ENCODE results near the gene SRM. TPM values are rescaled to one million over a fixed set of nuclear protein-coding genes. Genes with fewer than 3 reads are reported as not detected.
"Not testable (repeated sequence)": the region's sequence is repeated elsewhere in the genome, so short reads cannot be mapped to it uniquely, and the experiment has no call there.

Gene SRM
- total RNA-seq, 4 donors from 2014 or later = 24.4 to 38.8 (median 31.6) TPM

DNA sequence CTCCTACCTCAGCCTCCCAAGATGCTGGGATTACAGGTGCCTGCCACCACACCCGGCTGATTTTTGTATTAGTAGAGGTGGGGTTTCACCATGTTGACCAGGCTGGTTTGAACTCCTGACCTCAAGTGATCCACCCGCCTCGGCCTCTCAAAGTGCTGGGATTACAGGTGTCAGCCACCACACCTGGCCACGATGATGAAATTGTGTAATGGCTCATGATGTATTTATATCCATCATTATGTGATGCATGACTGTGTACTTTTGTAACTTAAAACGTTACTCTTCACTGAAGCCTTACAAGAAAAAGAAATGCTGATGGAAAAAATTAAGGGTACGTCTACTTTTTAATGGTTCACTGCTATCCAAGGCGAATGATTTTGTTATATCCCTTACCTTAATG lies 39.8 kb downstream of the SRM start:
- no peak overlapping the region for H3K4me3 ChIP-seq (ENCODE audit: low read depth, poor library complexity, severe bottlenecking)
- TF ChIP-seq, protein P1, sequence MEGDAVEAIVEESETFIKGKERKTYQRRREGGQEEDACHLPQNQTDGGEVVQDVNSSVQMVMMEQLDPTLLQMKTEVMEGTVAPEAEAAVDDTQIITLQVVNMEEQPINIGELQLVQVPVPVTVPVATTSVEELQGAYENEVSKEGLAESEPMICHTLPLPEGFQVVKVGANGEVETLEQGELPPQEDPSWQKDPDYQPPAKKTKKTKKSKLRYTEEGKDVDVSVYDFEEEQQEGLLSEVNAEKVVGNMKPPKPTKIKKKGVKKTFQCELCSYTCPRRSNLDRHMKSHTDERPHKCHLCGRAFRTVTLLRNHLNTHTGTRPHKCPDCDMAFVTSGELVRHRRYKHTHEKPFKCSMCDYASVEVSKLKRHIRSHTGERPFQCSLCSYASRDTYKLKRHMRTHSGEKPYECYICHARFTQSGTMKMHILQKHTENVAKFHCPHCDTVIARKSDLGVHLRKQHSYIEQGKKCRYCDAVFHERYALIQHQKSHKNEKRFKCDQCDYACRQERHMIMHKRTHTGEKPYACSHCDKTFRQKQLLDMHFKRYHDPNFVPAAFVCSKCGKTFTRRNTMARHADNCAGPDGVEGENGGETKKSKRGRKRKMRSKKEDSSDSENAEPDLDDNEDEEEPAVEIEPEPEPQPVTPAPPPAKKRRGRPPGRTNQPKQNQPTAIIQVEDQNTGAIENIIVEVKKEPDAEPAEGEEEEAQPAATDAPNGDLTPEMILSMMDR (IDR thresholded peaks at IDR 0.05) = no peak
- TF ChIP-seq POLR2A (IDR thresholded peaks at IDR 0.05) = no peak
- intact Hi-C loops (cut with DNase I; ENCODE audit: low total_unique reads) = no loop called here
- 89 to 90% methylated on average over 7 of the region's 7 CpGs for WGBS, 2 donors
- DNase-seq (ENCODE audit: low spot score in 2 of 2) = peak in 1 of 2 donors; percentile 29

DNA sequence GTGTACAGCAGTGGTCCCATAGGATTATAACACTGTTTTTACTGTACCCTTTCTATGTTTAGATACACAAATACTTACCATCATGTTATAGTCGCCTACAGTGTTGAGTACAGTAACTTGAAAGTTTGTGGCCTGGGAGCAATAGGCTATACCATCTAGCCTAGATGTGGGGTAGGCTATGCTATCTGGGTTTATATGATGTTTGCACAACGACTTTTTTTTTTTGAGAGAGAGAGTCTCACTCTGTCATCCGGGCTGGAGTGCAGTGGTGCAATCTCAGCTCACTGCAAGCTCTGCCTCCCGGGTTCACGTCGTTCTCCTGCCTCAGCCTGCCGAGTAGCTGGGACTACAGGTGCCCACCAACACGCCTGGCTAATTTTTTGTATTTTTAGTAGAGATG lies 40.5 kb downstream of the SRM start:
- peak in 1 of 2 donors; percentile 37 for DNase-seq (ENCODE audit: low spot score in 2 of 2)
- H3K4me3 ChIP-seq (ENCODE audit: low read depth, poor library complexity, severe bottlenecking); intact Hi-C loops (cut with DNase I; ENCODE audit: low total_unique reads): not testable (repeated sequence)
- 84 to 90% methylated on average over 8 of the region's 8 CpGs for WGBS, 2 donors

DNA sequence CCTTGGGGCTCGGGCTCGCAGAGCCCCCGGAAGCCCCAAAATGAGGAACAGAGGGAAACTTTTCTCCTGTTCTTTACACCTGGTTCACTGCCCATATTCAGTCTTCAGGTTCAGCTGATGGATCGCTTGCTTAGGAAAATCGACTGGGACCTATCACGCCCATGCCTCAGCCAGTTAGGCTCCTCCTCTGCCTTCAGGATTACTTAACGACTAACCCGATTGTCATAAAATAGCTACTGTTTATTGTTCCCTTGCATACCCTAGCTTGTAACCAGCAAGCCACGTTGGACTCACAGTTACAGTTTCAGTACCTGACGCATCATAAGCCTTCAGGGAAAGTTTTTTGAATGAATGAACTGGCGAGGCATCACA lies 46.7 kb downstream of the SRM start:
- DNase-seq (ENCODE audit: low spot score in 2 of 2) = no peak
- 2% methylated on average over 8 to 10 of the region's 11 CpGs for WGBS, 2 donors
- intact Hi-C loops (cut with DNase I; ENCODE audit: low total_unique reads) = no loop called here
- TF ChIP-seq POLR2A (IDR thresholded peaks at IDR 0.05) = no peak
- TF ChIP-seq, protein P1 (IDR thresholded peaks at IDR 0.05) = no peak
- H3K4me3 ChIP-seq (ENCODE audit: low read depth, poor library complexity, severe bottlenecking) = peak overlapping the region; percentile 94

DNA sequence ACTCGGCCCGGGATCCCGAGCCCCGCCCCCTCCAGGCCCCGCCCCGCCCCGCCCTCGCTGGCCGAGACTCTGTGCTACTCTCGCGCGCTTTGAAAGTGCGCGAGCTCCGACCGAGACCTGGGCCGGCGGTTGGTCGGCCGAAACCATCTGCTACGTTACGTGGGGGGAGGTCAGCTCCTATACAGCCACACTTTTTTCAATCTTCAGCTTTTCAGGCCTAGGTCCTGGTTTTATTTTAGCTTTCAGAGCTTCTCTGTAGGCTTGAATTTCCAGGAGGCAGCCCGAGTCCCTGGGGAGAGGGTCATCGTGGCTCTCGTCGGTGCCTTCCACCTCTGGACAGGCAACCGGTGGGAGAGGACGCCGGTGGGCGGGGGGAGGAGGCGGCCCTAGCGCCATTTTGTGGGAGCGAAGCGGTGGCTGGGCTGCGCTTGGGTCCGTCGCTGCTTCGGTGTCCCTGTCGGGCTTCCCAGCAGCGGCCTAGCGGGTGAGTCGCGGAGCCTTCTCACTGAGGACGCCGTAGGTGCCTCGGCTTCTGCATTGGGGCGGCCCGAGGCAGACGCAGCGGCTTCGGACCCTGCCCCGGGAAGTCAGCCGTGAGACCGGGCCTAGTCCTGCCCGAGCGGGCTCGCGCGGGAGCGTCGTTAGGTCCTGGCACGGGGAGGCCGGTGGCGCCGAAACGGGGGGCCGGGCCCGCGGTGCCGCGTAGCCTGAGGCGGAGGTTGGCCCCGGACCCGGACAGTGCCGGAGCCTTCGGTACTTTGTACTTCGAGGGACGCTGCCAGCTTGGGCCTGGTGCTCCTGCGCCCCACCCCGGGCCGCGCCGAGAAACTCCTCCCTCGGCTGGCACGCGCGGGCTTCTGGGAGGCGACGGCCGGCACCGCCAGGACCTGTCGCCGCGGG lies 47.3 kb downstream of the SRM start, which contains the start of gene TARDBP:
Gene TARDBP, plus strand, starts transcription at position 395 of the 900 bp plus-strand sequence. CDS start 1,074 bp downstream, outside the sequence.
- DNase-seq (ENCODE audit: low spot score in 2 of 2) = peak; percentile 81 to 98
- intact Hi-C loops (cut with DNase I; ENCODE audit: low total_unique reads) = no loop called here
- H3K4me3 ChIP-seq (ENCODE audit: low read depth, poor library complexity, severe bottlenecking) = peak within 1 kb of the TSS; percentile 94
- 0 to 1% methylated on average over 42 to 57 of the region's 94 CpGs for WGBS, 2 donors
- TF ChIP-seq, protein P1 (IDR thresholded peaks at IDR 0.05) = no peak
- TF ChIP-seq POLR2A (IDR thresholded peaks at IDR 0.05) = peak in 1 of 2 donors; percentile 77

Other genes starting within 250 kb of the SRM start
- 100 to 1,000 TPM in 3 of 4 donors, 10 to 100 TPM in 1; 63.5 to 169 (median 125) TPM for gene TARDBP, start 47.4 kb downstream of the SRM start, total RNA-seq
- not detected for gene MASP2, start 12.8 kb downstream of the SRM start, total RNA-seq
- 10 to 100 TPM; 51.8 to 78.1 (median 65.3) TPM for gene EXOSC10, start 39.9 kb upstream of the SRM start, total RNA-seq
- gene ANGPTL7, start 129.3 kb upstream of the SRM start, total RNA-seq = 10 to 100 TPM in 1 of 4 donors, 1 to 10 TPM in 3; 1.3 to 16.6 (median 2.9) TPM
- gene MTOR, start 202.5 kb upstream of the SRM start, total RNA-seq = 10 to 100 TPM; 28.7 to 31.5 (median 29.7) TPM
- 10 to 100 TPM in 3 of 4 donors, 1 to 10 TPM in 1; 7.4 to 23.0 (median 14.6) TPM for gene UBIAD1, start 213.2 kb upstream of the SRM start, total RNA-seq